ENCODE results near the gene GALNT2.

DNA sequence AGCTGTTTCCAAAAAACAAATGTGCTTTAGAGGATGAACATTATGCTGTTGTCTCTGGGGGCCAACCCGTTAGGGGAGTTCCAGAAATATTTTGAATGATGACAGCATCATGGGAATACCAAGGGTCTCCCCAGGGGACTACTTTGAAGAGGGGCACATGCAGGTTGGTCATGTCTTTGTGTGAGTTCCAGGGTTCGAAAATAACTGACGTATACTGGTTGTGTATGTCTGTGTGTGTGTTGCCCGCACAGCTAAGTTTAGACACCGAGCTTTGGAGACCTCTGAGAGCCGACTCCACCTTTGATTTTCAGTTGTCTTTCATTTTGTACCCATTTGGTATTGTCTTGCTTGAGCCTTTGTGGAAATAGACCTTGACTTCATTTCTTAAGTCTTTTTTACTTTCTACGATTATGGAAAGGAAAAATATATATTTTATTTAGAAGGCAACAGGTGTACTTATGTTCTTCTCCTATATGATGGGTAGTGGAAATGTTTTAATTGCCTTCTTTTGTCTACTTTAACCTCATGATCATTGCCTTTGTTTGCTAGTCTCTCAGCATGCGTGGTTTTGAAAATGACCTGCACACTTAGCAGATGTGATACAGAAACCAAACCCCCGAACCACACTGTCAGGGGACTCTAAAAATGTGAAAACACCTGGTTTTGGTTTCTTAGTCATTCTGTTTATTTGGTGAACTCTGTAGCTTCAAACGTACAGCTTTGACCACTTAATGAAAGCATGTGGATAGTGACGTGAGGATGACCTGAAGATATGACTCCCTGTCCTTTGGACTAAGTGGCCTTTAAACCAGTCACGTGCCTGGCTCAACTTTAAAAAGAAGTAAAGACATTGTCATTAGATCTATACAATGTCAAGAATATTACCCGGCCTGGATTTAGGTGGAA, 56.5 kb downstream of the GALNT2 start:
- no peak for TF ChIP-seq POLR2AphosphoS5 (IDR thresholded peaks at IDR 0.05; ENCODE audit: low read depth, low read length)
- TF ChIP-seq TAF1 (IDR thresholded peaks at IDR 0.05; ENCODE audit: borderline replicate concordance, insufficient read depth, low read length), result no peak
- TF ChIP-seq SIN3A (IDR thresholded peaks at IDR 0.05; ENCODE audit: borderline replicate concordance, insufficient read depth, low read length), result no peak
